BLaER1 treated with 17β-estradiol and CSF1 and Interleukin-3, amounts not matched to agents 10 nM and 100 nM (cell line): ENCODE data around the gene ABCG8.

Experiments
- H3K27ac ChIP-seq, 11 experiments: shearing (Covaris generic); formaldehyde crosslinking; 2 replicates each; pipeline ENCODE4 v1.8.1; 2022
- H3K27me3 ChIP-seq, 11 experiments: shearing (Covaris generic); formaldehyde crosslinking; 2 replicates each; pipeline ENCODE4 v1.8.1; 2022
- H3K36me3 ChIP-seq, 11 experiments: shearing (Covaris generic); formaldehyde crosslinking; 2 replicates each; pipeline ENCODE4 v1.8.1; 2022
- H3K4me1 ChIP-seq, 10 experiments: shearing (Covaris generic); formaldehyde crosslinking; 2 replicates each; pipeline ENCODE4 v1.8.1; 2022
- H3K4me2 ChIP-seq, 11 experiments: shearing (Covaris generic); formaldehyde crosslinking; 2 replicates each; pipeline ENCODE4 v1.8.1; 2022
- H3K4me3 ChIP-seq, 10 experiments: shearing (Covaris generic); formaldehyde crosslinking; 2 replicates each; pipeline ENCODE4 v1.8.1; 2022
- H3K9ac ChIP-seq, 11 experiments: shearing (Covaris generic); formaldehyde crosslinking; 2 replicates each; pipeline ENCODE4 v1.8.1; 2022
- H3K9me3 ChIP-seq, 11 experiments: shearing (Covaris generic); formaldehyde crosslinking; replicated peaks in 1 of 11; 2 replicates each; pipeline ENCODE4 v1.8.1; 2022
- H4K20me1 ChIP-seq, 11 experiments: shearing (Covaris generic); formaldehyde crosslinking; 2 replicates each; pipeline ENCODE4 v1.8.1; 2022
- Cebpa-rat ChIP-seq, 11 experiments: shearing (Covaris generic); IDR thresholded peaks; 2 replicates each; pipeline ENCODE4 v1.8.1; 2022

ABCG8 gene

GRCh38 chr2:43838560-43839267, at the start of gene ABCG8, which contains the start of gene ABCG5:
Gene ABCG8 (plus strand): TSS chr2:43838971. CDS start chr2:43839054, 83 bp downstream.
Gene ABCG5 (minus strand): TSS chr2:43838839. CDS start chr2:43838679, 160 bp downstream.
- no peaks in the 10 kb centered on the region for H3K27me3 ChIP-seq
- no peak within 1 kb of the TSS for H3K4me2 ChIP-seq
- TF ChIP-seq Cebpa-rat (IDR thresholded peaks at IDR 0.05): no peak
- no peak within 1 kb of the TSS for H3K9ac ChIP-seq
- H3K4me1 ChIP-seq: peaks cover 0 to 5% (median 0%) of the 10 kb centered on the region in 10 experiments; a peak in 1 of 20 replicates
- no peak within 1 kb of the TSS for H3K27ac ChIP-seq
- no peaks in the 10 kb centered on the region for H3K36me3 ChIP-seq
- no peak within 1 kb of the TSS for H3K4me3 ChIP-seq
- H3K9me3 ChIP-seq: no peaks in the 10 kb centered on the region
- no peaks in the 10 kb centered on the region; a peak in 1 of 22 replicates for H4K20me1 ChIP-seq

DNA sequence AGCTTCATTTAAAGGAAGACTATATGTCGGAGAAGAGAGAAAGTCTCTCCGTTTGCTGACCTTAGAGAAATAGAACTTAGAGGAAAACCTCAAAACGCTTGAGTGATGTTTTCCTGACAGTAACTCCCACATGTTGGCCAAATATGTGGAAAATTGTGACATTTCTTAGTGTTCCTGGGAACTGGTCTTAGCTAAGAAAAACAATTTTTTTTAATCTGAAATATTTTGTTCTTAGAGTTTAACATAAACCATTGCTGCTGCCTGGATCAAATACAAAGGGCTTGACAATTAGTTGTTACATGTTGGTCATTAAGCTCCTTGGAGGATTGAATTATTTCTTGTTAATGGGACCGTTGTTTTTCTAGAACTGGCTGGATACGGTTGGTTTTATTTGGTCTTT, 48.6 kb upstream of the ABCG8 start:
- H3K9me3 ChIP-seq: no peaks in the 10 kb centered on the region
- no peak overlapping the region for H3K27ac ChIP-seq
- no peaks in the 10 kb centered on the region for H3K27me3 ChIP-seq
- H3K36me3 ChIP-seq: peaks cover 0 to 32% (median 13%) of the 10 kb centered on the region in 11 experiments; a peak in 14 of 22 replicates
- H3K4me2 ChIP-seq: no peak overlapping the region
- H3K9ac ChIP-seq: no peak overlapping the region
- H4K20me1 ChIP-seq: no peaks in the 10 kb centered on the region
- no peaks in the 10 kb centered on the region for H3K4me1 ChIP-seq
- TF ChIP-seq Cebpa-rat (IDR thresholded peaks at IDR 0.05): no peak
- no peak overlapping the region for H3K4me3 ChIP-seq

DNA sequence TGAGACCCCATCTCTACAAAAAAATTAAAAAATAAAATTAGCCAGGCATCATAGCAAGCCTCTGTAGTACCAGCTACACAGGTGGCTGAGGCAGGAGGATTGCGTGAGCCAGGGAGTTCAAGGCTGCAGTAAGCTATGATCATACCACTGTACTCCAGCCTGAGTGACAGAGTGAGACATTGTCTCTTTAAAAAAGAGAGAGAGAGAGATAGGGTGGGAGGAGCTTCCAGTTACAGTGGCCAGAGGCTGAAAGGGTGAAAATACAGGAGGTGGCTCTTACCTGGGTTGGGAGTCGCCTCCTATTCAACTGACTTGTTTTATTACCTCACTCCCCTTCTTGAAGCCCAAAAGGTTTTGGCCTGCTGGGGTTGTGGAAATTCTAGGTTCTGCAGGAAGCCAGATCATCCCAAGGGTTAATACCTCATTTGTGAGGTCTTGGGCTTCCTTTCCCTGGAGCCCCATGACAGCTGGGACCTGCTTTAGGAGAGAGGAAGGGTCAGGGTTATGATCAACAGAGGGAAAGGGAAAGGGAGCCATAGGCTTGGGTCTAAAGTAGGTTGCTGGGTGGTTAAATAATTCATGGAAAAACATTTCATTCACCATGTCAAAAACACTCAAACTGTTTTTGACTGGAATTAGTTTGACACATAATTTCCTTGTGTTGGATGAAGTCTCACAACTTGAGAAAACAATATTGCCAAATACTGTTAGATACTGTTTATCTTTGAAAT, 47.6 kb upstream of the ABCG8 start:
- H3K9me3 ChIP-seq: no peaks in the 10 kb centered on the region
- H3K27ac ChIP-seq: no peak overlapping the region
- peaks cover 0 to 30% (median 9%) of the 10 kb centered on the region in 11 experiments; a peak in 15 of 22 replicates for H3K36me3 ChIP-seq
- TF ChIP-seq Cebpa-rat (IDR thresholded peaks at IDR 0.05): no peak
- no peaks in the 10 kb centered on the region for H3K27me3 ChIP-seq
- no peaks in the 10 kb centered on the region for H3K4me1 ChIP-seq
- no peaks in the 10 kb centered on the region for H4K20me1 ChIP-seq
- no peak overlapping the region for H3K4me2 ChIP-seq
- no peak overlapping the region for H3K9ac ChIP-seq
- H3K4me3 ChIP-seq: no peak overlapping the region

DNA sequence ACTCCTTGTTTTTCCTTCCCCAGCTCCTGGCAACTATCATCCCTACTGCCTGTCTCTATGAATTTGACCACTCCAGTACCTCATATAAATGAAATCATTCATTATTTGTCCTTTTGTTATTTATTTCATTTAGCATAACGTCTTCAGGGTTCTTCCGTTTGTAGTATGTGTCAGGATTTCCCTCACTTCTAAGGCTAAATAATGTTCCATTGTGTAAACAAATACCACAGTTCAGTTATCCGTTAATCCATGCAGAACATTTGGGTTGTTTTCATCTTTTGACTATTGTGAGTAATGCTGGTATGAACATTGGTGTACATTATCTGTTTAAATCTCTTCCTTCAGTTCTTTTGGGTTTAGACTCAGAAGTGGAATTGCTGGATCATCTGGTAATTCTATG, 46.1 kb upstream of the ABCG8 start:
- H3K4me2 ChIP-seq: no peak overlapping the region
- no peak for TF ChIP-seq Cebpa-rat (IDR thresholded peaks at IDR 0.05)
- H4K20me1 ChIP-seq: no peaks in the 10 kb centered on the region
- H3K9ac ChIP-seq: no peak overlapping the region
- H3K36me3 ChIP-seq: peaks cover 0 to 22% (median 7%) of the 10 kb centered on the region in 11 experiments; a peak in 12 of 22 replicates
- H3K9me3 ChIP-seq: no peaks in the 10 kb centered on the region
- no peak overlapping the region for H3K4me3 ChIP-seq
- H3K27ac ChIP-seq: no peak overlapping the region
- H3K27me3 ChIP-seq: no peaks in the 10 kb centered on the region
- no peaks in the 10 kb centered on the region for H3K4me1 ChIP-seq

- TF ChIP-seq Cebpa-rat (IDR thresholded peaks at IDR 0.05): no peak
- Histone ChIP-seq H3K36me3 (peaks cover 0 to 14% (median 5%) of the 10 kb centered on the region in 11 experiments; a peak in 11 of 22 replicates), H4K20me1 (no peaks in the 10 kb centered on the region), H3K27ac (no peak overlapping the region), H3K4me1 (no peaks in the 10 kb centered on the region), H3K9ac (no peak overlapping the region), H3K4me2 (no peak overlapping the region), H3K27me3 (no peaks in the 10 kb centered on the region), H3K4me3 (no peak overlapping the region), H3K9me3 (no peaks in the 10 kb centered on the region)
Observed at GRCh38 chr2:43794956-43795355, 43.8 kb upstream of the ABCG8 start.

GRCh38 chr2:43796206-43796605, 42.6 kb upstream of the ABCG8 start:
- Histone ChIP-seq H4K20me1 (no peaks in the 10 kb centered on the region), H3K27me3 (no peaks in the 10 kb centered on the region), H3K36me3 (peaks cover 0 to 7% (median 2%) of the 10 kb centered on the region in 11 experiments; a peak in 8 of 22 replicates), H3K9ac (no peak overlapping the region), H3K4me3 (no peak overlapping the region), H3K4me1 (no peaks in the 10 kb centered on the region), H3K4me2 (no peak overlapping the region), H3K9me3 (no peaks in the 10 kb centered on the region), H3K27ac (no peak overlapping the region)
- TF ChIP-seq Cebpa-rat (IDR thresholded peaks at IDR 0.05): no peak

- TF ChIP-seq Cebpa-rat (IDR thresholded peaks at IDR 0.05): no peak
- no peaks in the 10 kb centered on the region for H3K9me3 ChIP-seq
- H3K36me3 ChIP-seq: peaks cover 0 to 4% (median 0%) of the 10 kb centered on the region in 11 experiments; a peak in 3 of 22 replicates
- no peaks in the 10 kb centered on the region for H3K4me1 ChIP-seq
- H3K27ac ChIP-seq: no peak overlapping the region
- no peak overlapping the region for H3K4me3 ChIP-seq
- H3K9ac ChIP-seq: no peak overlapping the region
- no peaks in the 10 kb centered on the region for H3K27me3 ChIP-seq
- H4K20me1 ChIP-seq: no peaks in the 10 kb centered on the region
- no peak overlapping the region for H3K4me2 ChIP-seq
Observed at GRCh38 chr2:43798300-43798699, 40.5 kb upstream of the ABCG8 start.

GRCh38 chr2:43800894-43801293, 37.9 kb upstream of the ABCG8 start:
- Histone ChIP-seq H3K27ac (no peak overlapping the region), H4K20me1 (no peaks in the 10 kb centered on the region), H3K4me2 (no peak overlapping the region), H3K36me3 (peaks cover 0 to 11% (median 6%) of the 10 kb centered on the region in 11 experiments; a peak in 9 of 22 replicates), H3K4me1 (no peaks in the 10 kb centered on the region), H3K4me3 (no peak overlapping the region), H3K9me3 (no peaks in the 10 kb centered on the region), H3K9ac (no peak overlapping the region), H3K27me3 (no peaks in the 10 kb centered on the region)
- TF ChIP-seq Cebpa-rat (IDR thresholded peaks at IDR 0.05): no peak

GRCh38 chr2:43802135-43802534, 36.6 kb upstream of the ABCG8 start:
- Histone ChIP-seq H3K9me3 (no peaks in the 10 kb centered on the region), H3K27ac (no peak overlapping the region), H3K4me2 (no peak overlapping the region), H3K36me3 (peaks cover 0 to 17% (median 7%) of the 10 kb centered on the region in 11 experiments; a peak in 8 of 22 replicates), H3K27me3 (no peaks in the 10 kb centered on the region), H3K4me1 (no peaks in the 10 kb centered on the region), H4K20me1 (no peaks in the 10 kb centered on the region), H3K9ac (no peak overlapping the region), H3K4me3 (no peak overlapping the region)
- no peak for TF ChIP-seq Cebpa-rat (IDR thresholded peaks at IDR 0.05)
